Suppressor macrophage (primary cell): ENCODE results near the gene RSRC1.
"Not testable (repeated sequence)": the region's sequence is repeated elsewhere in the genome, so short reads cannot be mapped to it uniquely, and the experiment has no call there.

Experiments used
- DNase-seq, 4 experiments: peaks; one replicate each; pipeline ENCODE4 v3.0.0-alpha.2; 2020 to 2022
- total RNA-seq, 17 experiments: gene quantifications; one replicate each; lab custom pipeline; 2026; ENCODE audit warnings: mixed read lengths in 6 of 17, inconsistent platforms in 3 of 17; lab: John Stamatoyannopoulos, UW

RSRC1 gene, protein sequence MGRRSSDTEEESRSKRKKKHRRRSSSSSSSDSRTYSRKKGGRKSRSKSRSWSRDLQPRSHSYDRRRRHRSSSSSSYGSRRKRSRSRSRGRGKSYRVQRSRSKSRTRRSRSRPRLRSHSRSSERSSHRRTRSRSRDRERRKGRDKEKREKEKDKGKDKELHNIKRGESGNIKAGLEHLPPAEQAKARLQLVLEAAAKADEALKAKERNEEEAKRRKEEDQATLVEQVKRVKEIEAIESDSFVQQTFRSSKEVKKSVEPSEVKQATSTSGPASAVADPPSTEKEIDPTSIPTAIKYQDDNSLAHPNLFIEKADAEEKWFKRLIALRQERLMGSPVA
- 23.7 to 88.4 (median 56.6) reads per million in 17 experiments for total RNA-seq

DNA sequence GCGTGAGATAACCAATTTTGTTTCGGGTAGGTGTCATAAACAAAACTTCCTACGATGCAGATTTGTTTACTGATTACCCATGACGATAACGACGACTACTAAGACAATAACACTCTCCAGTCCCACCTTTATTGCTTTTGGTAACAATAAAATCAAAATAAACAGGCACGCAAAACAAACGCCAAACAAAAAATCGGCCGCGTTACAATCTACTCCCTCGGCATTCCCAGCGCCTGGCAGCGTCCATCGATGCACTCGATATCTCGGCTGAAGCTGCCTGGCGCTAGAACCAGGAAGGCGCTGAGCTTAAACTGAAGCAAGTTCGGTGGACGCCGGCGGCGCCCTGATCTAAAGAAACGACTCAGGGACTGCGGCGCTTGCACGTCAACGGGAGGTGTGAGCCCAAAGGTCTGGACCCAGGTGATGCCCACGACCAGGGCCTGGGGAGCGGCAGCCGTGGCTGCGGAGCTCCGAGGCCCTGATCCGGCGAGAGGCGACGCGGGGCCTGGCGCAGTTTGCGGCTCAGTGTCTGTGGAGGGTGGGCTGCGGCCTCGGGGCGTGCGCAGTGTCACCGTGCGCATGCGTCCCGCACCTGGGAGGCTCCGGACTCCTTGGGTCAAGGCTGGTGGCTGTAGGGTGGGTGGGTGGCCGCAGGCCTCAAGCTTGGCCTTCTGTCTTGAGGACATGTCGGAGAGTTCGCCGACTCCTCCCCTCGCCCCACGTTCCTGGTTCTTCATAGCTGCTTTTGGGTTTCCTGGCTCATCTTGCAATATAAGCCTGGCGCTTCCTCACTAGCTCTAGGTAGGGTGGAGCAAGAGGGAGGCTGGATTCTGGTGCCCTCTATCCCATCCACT, at the start of gene RSRC1:
Gene RSRC1, plus strand, starts transcription at position 286 of the 854 bp plus-strand sequence. CDS start 12,016 bp downstream, outside the sequence.
- DNase-seq, result peak; percentile 82 to 93 (median 91)

DNA sequence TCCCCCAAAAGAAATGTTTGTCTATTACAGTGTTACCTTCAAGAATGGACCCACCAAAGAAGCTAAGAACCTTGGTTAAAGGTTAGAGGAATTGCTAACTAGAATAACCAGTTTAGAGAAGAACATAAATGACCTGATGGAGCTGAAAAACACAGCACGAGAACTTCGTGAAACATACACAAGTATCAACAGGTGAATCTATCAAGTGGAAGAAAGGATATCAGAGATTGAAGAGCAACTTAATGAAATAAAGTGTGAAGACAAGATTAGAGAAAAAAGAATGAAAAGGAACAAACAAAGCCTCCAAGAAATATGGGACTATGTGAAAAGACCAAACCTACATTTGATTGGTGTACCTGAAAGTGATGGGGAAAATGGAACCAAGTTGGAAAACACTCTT, 44.3 kb upstream of the RSRC1 start:
- DNase-seq, result not testable (repeated sequence)

DNA sequence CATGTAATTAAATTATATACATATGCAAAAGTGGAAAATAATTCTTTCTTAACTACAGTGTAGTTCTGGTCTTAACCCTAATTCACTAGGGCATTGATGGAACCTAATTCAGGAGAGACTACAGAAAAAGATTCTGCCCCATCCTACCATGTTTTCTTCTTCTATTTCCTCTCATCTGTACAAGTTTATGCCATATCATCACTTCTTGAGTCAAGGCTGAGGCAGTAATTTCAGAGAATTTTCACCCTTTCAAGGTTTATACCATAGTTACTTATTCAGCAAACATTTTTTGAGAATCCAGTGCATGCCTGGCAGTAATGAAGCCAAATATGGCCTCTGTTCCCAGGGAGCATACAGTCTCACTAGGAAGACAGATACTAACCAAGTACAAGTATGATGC, 37.1 kb upstream of the RSRC1 start:
- DNase-seq, result no peak

DNA sequence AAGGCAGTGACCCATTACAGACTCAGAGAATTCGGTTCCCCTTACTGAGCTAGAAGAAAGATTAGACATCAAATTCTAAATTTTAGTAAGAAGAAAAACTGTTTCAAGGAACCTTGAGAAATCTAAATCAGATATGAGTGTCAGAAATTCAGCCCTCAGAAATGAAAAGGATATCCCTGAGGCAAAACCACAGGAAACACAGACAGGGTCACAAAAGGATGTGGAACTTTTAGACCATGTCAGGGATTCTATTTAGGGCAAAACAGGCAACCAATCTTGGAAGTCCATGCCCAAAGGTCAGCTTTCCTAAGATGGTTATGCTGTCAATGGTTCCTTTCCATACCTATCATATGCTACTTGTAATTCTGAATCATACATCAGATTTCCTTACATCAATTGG, 35.3 kb upstream of the RSRC1 start:
- no peak for DNase-seq

DNA sequence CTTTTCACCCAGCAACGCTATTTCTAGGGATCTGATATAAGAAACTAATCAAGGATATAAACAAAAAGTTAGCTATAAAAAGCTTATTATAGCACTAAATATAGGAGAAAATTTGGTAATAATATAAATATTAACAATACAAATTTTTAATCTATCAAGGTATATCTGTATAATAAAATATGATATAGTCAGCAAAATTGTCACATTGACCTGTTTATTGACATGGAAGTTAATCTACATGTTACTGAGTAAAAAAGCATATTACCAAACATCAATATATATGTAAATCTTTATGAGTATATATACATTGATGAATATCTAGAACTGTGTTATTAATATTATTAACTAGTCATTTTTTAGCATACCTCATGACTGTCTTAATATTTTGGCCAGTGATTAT, 30.3 kb upstream of the RSRC1 start:
- DNase-seq, result no peak

DNA sequence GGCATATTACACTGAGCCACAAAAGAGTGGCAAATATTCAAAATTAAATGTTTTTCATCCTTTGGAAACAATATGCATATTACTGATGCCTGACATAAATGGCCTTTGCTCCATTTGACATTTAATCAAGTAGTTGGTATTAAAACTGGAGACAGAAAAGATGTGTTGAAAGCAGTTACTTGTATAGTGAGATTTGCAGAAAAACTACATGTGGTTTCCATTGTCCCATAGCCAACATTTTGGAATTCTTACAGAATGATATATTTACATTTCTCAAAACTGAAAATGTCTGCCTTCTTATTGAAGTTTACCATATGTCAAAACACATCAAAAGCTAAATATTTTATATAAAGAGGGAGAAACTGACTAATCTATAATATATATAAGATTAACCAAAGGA, 25.2 kb upstream of the RSRC1 start:
- no peak for DNase-seq

DNA sequence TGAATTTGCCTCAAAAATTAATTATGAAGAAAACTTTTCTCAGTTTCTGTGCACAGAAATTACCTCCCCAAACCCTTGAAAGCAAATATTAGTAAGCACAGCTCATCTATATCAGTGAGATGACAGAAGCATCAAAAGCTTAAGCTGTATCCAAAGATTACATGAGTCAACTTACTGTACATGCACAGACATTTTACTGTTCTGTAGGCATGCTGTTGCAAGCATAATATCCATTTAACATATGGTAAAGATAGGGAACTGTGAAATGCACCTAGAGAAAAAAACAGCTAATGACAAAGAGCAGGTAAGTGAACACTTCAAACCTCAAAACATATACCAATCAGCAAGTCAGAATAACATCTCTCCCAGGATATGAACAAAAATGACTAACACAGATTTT, 24.5 kb upstream of the RSRC1 start:
- DNase-seq, result no peak

DNA sequence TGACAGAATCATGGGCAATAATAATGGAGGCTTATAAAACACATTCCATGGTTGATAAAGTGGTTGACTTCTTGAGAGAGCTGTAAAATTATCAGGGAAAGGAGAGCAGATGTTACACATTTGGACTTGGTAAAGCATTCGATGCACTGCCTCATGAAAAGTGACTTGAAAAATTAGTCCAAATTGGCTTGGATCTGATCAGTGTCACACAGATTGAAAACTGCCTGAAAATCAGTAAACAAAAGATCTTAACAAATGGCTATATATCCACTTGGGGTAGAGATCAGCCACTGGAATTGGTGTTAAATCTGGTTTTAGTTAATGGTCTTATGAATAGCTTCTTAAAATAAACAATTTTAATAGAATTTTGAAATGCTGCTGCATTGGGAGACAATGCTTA, 24.0 kb upstream of the RSRC1 start:
- DNase-seq, result no peak

DNA sequence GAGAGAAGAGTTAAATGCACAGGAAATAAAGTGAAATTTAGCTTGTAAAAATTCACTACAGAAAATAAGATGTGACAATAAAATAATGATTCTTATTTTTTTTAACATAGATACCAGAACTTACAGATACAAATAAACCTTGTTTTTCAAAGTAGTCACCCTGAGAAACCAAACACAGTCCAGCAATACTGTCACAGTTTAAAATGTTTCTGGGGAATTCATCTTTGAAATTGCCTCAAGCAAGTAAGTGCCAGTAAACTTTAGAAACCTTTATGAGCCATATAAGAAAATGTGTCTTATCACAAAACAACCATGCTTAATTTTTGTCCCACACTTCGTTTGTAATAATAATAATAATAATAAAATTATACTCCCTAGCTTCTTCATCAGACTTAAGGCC, 23.5 kb upstream of the RSRC1 start:
- no peak for DNase-seq

DNA sequence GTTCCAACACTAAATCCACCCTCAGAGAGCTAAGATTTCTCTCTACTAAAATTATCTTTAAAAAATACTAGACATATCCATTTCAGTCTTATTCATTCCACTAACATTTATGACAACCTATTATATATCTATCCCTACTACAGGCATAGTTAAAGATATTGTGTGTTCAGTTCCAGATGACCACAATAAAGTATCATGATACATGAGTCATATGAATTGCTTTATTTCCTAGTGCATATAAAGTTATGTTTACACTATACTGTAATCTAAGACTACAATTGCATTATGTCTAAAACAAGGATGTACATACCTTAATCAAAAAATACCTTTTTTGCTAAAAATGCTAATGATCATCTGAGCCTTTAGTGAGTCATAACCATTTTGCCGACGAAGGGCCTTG, 23.1 kb upstream of the RSRC1 start:
- no peak for DNase-seq

DNA sequence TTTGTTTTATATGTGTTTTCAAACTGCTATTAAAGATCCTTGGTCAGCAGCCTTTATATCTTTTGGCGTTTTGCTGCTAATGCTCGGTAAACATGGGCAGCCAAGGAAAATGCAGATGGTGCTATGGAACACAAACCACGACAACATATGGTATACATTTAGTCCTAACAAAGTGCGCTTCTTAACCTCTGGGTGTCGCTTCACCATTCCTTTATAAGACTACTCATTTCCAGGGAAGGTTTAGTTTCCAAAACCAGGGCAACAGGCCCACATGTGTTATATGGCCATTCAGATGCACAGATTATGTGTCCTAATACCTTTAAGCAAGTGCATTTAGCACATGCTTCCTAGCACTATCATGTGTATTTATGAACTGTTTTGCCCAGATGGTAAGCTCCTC, 18.4 kb upstream of the RSRC1 start:
- peak in 3 of 4 experiments; percentile 20 to 37 (median 23) for DNase-seq

DNA sequence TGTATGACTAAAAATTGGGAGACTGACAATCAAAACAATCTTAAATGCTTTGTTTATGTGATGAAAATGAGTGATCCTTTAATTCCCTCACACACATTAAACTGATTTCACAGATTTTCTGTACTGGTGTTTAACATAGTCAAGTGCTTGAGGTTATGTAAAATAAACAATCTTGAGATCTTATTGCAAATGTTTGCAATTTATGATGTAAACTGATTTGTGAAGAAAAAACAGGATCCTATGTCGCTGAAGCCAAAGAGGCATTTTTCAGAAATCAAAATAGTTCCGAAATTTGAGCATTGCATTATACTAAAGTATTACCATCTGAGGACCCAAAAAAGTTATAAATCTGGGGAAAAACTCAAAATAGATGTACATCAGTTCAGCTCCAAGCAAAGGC, 16.4 kb upstream of the RSRC1 start:
- no peak for DNase-seq

DNA sequence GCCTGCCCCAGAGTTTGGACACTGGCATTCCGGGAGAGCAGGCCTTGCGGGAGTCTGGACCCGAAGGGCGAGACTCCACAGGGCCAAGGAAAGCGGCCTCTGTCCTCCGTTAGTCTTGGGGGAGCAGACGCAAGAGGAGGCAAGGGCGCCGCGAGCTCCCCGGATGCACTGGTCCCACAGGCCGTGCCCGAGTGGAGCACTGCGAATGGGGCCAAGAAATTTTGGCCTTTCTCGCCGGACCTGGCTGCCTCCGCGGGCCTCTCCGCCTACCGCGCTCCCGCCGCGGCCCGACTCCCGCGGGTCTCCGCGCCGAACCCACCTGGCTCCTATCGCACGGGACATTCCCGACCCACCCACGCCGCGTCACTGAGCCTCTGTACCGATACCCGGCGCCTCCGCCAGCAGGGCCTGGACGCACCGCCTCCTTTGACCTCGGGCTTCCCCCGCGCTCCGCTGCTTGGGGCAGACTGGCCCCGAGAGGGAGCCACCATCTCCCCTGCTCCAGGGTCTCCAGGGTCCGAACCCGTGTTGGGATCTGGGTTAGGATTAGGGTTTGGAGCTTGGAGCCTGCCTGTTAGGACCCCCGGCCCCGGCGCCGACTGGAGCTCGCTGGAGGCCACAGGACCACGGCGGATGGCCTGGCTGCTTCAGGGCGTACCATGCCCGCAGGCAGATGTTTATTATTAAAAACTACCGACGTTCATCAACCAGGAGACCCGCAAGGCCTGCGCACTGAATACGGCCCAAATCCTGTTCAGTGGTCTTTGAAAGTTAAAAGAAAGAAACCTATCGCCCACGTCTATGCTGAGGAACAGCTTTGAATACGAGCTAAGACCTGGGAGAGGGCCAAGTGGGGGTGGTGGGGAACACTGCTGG, 15.4 kb upstream of the RSRC1 start:
- peak in 2 of 4 experiments; percentile 24 to 38 for DNase-seq

DNA sequence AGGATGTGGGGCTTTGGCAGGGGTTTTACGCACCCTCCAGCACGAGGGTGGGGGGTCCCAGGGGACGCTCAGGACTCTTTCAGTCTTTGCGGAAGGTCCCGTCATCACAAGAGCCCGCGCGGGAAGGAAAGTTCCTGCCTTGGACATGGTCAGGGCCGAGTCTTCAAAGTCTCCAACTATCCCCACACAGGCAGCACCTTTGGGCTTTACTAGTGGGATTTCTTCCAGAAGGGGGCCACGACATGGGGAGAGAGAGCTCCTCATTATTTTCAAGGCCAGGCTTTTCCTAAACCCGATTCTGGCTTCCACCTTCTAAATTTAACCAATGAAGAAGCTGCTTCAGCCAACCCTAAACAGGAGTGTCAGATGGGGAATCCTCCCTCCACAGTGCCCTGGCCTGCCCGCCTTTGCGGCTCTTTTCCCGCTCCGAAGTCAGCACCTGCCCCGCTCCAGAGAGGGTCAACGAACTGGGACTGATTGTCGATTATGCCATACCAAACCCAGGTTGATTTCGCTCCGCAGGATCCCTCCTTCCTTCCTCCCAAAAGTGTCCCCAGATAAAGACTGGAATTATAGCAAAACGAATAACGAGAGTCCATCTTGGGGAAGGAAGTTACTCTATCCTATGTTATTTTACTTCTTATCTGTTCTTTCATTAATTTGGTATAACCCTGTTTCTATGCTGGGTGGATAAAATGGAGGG, 14.6 kb upstream of the RSRC1 start:
- peak in 2 of 4 experiments; percentile 13 to 27 for DNase-seq

DNA sequence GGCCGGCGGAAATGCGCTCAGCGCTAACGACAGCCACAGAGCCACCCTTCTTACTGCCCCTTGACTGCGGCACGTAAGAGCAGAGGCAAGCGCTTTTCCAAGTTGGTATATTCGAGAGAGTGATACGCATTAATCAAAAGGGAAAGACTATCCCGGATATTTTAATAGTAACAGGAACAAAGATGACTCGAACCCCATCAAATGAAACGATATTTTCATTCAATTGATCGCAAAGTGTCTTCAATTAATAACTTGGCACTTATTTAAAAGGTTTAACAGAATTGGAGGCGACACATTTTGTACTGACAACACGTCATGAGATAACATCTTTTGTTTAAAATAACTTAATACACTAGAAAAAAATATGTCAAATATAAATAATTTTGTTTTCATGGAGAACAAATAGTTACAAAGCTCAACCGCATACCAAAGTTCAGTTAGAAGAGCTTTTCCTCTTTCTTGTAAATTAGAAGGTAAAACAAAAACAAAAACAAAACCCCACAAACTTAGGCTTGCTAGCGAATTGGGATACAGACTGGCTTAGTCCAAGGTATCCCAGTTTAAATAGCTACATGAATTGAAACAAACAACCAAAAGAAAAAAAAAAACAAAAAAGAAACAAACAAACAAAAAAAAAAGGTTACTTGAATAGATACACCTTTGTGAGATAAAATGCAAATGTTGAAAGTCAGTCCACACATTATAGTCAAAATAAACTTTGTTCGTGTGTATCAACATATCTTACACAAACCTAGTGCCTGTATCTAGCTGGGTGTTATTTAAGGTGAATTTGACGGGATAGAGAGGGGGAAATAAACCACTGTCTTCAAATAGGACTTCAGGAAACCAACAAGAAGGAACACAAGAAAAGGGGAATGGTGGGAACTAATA, 13.8 kb upstream of the RSRC1 start:
- no peak for DNase-seq

DNA sequence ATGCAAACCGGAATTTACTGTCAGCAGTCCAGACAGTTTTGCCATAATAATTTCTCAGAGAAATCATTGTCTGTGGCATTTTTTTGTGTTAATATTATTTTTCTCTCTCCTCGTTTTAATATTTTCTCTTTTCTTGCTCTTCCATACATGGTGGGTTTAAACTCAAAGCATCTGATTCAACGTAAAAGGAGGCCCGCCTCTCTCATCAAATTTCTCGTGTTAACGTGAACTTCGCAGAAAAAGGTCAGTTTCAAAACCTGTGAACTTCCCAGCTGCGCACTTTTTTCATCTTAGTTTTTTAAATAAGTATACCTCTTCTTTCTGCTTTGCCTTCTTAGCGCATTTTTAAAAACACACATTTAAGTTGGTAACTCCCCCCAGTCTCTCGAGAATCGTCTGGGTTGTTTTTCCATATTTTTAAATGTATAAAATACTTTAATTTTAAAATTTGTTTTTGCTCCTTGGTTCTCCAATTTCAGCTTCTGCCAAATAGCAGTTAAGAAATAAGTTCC, 12.8 kb upstream of the RSRC1 start:
- DNase-seq, result no peak

DNA sequence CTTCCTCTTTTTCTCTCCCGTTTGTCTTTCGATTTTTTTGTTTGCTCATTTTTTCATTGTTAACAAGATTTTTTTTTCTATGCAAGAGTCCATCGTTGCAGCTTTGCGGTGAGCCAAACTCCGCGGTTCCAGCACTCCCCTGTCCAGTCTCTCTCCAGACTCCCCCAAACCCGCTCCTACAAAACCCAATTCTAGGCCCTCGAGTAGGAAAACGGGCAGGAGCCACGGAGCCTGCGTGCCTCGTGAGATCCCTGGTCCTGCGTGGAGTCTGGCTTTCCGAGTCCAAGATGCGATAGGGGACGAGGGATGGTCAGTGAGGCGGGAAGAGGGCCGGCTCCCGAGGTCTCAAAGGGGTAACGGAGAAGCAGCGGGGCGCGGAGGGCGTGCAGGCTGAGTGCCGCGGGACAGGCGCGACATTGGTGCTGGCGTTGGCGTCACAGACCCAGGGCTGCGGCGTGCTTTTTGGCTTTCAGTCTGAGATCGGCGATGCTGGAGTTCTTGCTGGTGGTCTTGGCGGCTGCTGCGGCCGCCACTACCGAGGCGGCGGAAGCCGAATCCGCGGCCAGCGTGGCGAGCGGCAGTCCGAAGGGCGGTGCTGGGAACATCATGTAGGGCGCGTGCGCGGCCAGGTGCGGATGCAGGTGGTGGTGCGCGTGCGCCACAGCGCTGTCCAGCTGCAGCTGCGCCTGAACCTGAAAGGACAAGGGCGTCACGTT, 12.1 kb upstream of the RSRC1 start:
- peak; percentile 61 to 80 (median 68) for DNase-seq

DNA sequence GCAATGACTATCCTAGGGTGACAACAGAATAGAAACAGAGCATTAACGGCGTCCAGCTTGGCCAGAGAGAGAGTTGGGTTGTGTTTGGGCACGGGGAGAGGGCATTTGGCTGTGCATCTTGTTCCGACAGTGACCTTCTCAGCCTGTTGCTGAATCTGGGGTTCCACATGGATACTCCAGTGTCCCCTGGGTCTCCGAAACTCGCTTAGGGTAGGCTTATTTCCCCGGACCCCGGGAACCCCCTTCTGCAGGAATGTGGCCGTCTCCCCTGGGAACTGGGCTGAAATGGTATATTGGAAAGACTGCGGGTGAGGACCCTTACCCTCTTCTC, 11.6 kb upstream of the RSRC1 start:
- no peak for DNase-seq

DNA sequence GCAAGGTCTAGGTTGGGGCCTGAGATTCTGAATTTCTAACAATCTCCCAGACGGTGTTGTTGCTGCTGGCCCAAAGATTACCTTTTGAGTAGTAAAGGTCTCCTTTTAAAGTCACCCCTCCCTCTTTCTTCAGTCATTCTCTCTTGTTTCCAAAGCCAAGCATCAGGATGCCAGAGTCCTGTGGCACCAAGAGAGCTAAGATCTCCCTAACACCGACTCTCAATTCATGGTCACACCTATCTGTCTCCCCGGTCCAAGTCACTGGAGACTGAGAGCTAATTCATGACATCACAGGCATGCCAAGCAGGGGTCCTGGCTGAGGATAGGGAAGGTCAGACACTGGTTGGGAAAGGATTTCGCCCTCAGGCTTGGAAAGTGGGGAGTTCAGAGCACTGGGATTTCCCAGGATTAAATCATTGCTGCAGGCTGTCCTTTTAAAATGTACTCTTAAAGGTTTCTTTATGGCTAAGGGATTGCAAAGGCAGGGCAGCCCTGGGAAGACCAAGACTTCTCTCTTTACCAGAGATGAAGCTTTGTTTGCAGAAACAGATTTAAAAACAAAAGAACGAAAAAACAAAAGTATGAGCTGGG, 11.0 kb upstream of the RSRC1 start:
- DNase-seq, result no peak

DNA sequence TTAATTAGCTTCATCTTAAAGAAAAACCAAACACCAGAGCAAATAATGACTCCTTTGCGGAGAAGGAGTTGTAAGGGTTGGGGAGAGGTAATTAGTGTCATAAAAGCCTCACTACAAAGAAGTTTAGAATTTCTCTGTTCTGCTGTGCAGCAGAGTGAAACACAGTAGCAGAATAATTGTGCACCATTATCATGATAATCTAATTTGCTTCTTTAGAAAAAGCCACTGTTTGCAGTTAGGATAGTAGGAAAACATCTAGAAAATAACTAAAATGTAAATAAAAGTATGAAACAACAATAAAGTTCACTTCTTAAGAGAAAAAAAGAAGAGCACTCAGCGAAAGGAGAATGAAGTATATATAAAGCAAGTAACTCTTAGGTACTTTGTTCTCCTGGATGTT, 9.2 kb upstream of the RSRC1 start:
- no peak for DNase-seq
